Upper lobe of left lung (tissue), 4 donors: ENCODE data around the gene XRCC2.

Experiments used
- POLR2A ChIP-seq, 4 donors: fragments of 450-650 bp; IDR thresholded peaks; one replicate each; pipeline ENCODE4 v1.5.1; 2016 to 2017; ENCODE audit warnings: antibody characterized with exemption in 4 of 4, mild to moderate bottlenecking in 2 of 4
- POLR2AphosphoS5 ChIP-seq, 2 donors: sonication (generic); formaldehyde crosslinking; IDR thresholded peaks; one replicate each; pipeline ENCODE4 v1.5.1; 2017; ENCODE audit warnings: antibody characterized with exemption in 2 of 2

DNA sequence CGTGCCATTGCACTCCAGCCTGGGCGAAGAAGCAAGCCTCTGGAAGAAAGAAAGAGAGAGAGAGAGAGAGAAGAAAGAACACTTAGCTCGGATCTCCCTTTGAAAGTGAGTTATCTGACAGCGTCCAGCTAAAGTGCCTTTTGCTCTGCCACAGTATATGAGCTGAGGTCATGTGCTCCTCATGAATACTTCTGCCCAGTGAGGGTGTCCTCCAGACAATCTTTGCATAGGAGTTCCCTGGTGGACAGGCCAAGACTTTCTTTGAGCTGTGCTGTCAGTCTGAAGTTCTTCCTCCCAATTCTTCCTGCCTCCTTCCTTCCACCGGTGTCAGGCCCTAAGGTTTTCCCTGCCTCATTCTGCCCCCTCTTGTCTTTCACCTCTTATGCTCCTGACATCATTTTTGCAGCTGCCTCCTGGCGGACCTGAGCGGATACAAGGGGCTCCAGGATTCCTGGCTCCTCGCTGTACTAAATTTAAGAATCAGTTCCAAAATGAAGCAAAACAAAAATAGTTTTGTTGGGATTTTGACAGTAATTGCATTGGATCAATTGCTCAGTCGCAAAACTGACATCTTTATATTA lies 31.9 kb downstream of the XRCC2 start:
- TF ChIP-seq POLR2A (IDR thresholded peaks at IDR 0.05) (no peak), POLR2AphosphoS5 (IDR thresholded peaks at IDR 0.05) (no peak)
